Uterus (tissue), 2 donors: ENCODE measurements around the gene SUGCT.

ENCODE experiments used
- CTCF ChIP-seq, 4 experiments: fragments of 200-600 bp in 2 of 4; fragments of 450-650 bp in 2 of 4; sonication (generic) in 2 of 4; IDR thresholded peaks; one replicate each; pipeline ENCODE4 v1.5.1; 2016 to 2019; ENCODE audit warnings: antibody characterized with exemption in 4 of 4, mild to moderate bottlenecking in 2 of 4, moderate library complexity in 1 of 4
- POLR2A ChIP-seq, 2 donors: fragments of 450-650 bp; IDR thresholded peaks; one replicate each; pipeline ENCODE4 v1.6.1; 2016; ENCODE audit warnings: antibody characterized with exemption in 2 of 2, mild to moderate bottlenecking in 1 of 2, moderate library complexity in 1 of 2

GRCh38 chr7:40122940-40123254 is 11.9 kb upstream of the SUGCT start:
- TF ChIP-seq CTCF (IDR thresholded peaks at IDR 0.05) (no peak), POLR2A (IDR thresholded peaks at IDR 0.05) (no peak)
